ENCODE data around the gene BEAN1.

The BEAN1 gene

GRCh38 chr16:66469291-66469946, 42.3 kb downstream of the BEAN1 start:
- ATAC-seq (replicated peaks), result no peak
- H3K27ac Mint-ChIP-seq, result peak overlapping the region in 1 of 2 donors; percentile 25
- H3K4me1 Mint-ChIP-seq (ENCODE audit: low read depth in 2 of 2), result peaks cover 8 to 10% of the 10 kb centered on the region in 2 donors
- H3K27me3 Mint-ChIP-seq, result peaks cover 40 to 52% of the 10 kb centered on the region in 2 donors
- no peaks in the 10 kb centered on the region for H3K36me3 Mint-ChIP-seq (ENCODE audit: insufficient read depth)
- no peak for DNase-seq
- no peak overlapping the region for H3K4me3 Mint-ChIP-seq
- peaks cover 0 to 7% of the 10 kb centered on the region in 2 donors for H3K9me3 Mint-ChIP-seq

- Mint-ChIP-seq H3K4me1 (ENCODE audit: low read depth in 2 of 2) (peaks cover 15 to 16% of the 10 kb centered on the region in 2 donors), H3K4me3 (no peak overlapping the region), H3K27me3 (peaks cover 35 to 46% of the 10 kb centered on the region in 2 donors), H3K36me3 (ENCODE audit: insufficient read depth) (no peaks in the 10 kb centered on the region), H3K27ac (no peak overlapping the region), H3K9me3 (peaks cover 0 to 7% of the 10 kb centered on the region in 2 donors)
- no peak for ATAC-seq (replicated peaks)
- no peak for DNase-seq
Measured at GRCh38 chr16:66469947-66470546, 43.0 kb downstream of the BEAN1 start.

- Mint-ChIP-seq H3K36me3 (ENCODE audit: insufficient read depth) (no peaks in the 10 kb centered on the region), H3K27me3 (peaks cover 30 to 41% of the 10 kb centered on the region in 2 donors), H3K4me1 (ENCODE audit: low read depth in 2 of 2) (peaks cover 19 to 20% of the 10 kb centered on the region in 2 donors), H3K4me3 (no peak overlapping the region), H3K27ac (no peak overlapping the region), H3K9me3 (peaks cover 0 to 7% of the 10 kb centered on the region in 2 donors)
- ATAC-seq (replicated peaks) (no peak), DNase-seq (no peak)
Measured at GRCh38 chr16:66470556-66470955, 43.5 kb downstream of the BEAN1 start.

- peaks cover 24 to 34% of the 10 kb centered on the region in 2 donors for H3K27me3 Mint-ChIP-seq
- ATAC-seq (replicated peaks), result no peak
- H3K36me3 Mint-ChIP-seq (ENCODE audit: insufficient read depth), result no peaks in the 10 kb centered on the region
- no peak for DNase-seq
- peaks cover 0 to 4% of the 10 kb centered on the region in 2 donors for H3K9me3 Mint-ChIP-seq
- peaks cover 19 to 20% of the 10 kb centered on the region in 2 donors for H3K4me1 Mint-ChIP-seq (ENCODE audit: low read depth in 2 of 2)
- no peak overlapping the region for H3K4me3 Mint-ChIP-seq
- H3K27ac Mint-ChIP-seq, result no peak overlapping the region
Measured at GRCh38 chr16:66471264-66471663, 44.2 kb downstream of the BEAN1 start.

- DNase-seq, result no peak
- Mint-ChIP-seq H3K27me3 (peaks cover 20 to 28% of the 10 kb centered on the region in 2 donors), H3K4me1 (ENCODE audit: low read depth in 2 of 2) (peaks cover 19 to 20% of the 10 kb centered on the region in 2 donors), H3K27ac (no peak overlapping the region), H3K36me3 (ENCODE audit: insufficient read depth) (no peaks in the 10 kb centered on the region), H3K9me3 (no peaks in the 10 kb centered on the region), H3K4me3 (no peak overlapping the region)
- no peak for ATAC-seq (replicated peaks)
Measured at GRCh38 chr16:66471716-66472393, 44.8 kb downstream of the BEAN1 start.

GRCh38 chr16:66473051-66473571, 46.0 kb downstream of the BEAN1 start:
- no peak overlapping the region for H3K4me3 Mint-ChIP-seq
- peaks cover 8 to 16% of the 10 kb centered on the region in 2 donors for H3K27me3 Mint-ChIP-seq
- ATAC-seq (replicated peaks) (no peak), DNase-seq (no peak)
- peaks cover 3% of the 10 kb centered on the region for H3K36me3 Mint-ChIP-seq (ENCODE audit: insufficient read depth)
- no peaks in the 10 kb centered on the region for H3K9me3 Mint-ChIP-seq
- peaks cover 19 to 26% of the 10 kb centered on the region in 2 donors for H3K4me1 Mint-ChIP-seq (ENCODE audit: low read depth in 2 of 2)
- H3K27ac Mint-ChIP-seq, result no peak overlapping the region

- DNase-seq (no peak), ATAC-seq (replicated peaks) (no peak)
- Mint-ChIP-seq H3K36me3 (ENCODE audit: insufficient read depth) (peaks cover 3% of the 10 kb centered on the region), H3K9me3 (no peaks in the 10 kb centered on the region), H3K27me3 (peaks cover 3 to 8% of the 10 kb centered on the region in 2 donors), H3K4me3 (no peak overlapping the region), H3K4me1 (ENCODE audit: low read depth in 2 of 2) (peaks cover 24 to 31% of the 10 kb centered on the region in 2 donors), H3K27ac (peak overlapping the region; percentile 27 to 93)
Measured at GRCh38 chr16:66473654-66474519, 46.8 kb downstream of the BEAN1 start.

GRCh38 chr16:66474750-66475199, 47.7 kb downstream of the BEAN1 start:
- no peaks in the 10 kb centered on the region for H3K9me3 Mint-ChIP-seq
- H3K27me3 Mint-ChIP-seq, result no peaks in the 10 kb centered on the region
- DNase-seq (peak; percentile 50 to 55 (median 52)), ATAC-seq (replicated peaks) (peak; percentile 83)
- peak overlapping the region in 1 of 2 donors; percentile 47 for H3K4me3 Mint-ChIP-seq
- peak overlapping the region; percentile 27 to 93 for H3K27ac Mint-ChIP-seq
- peaks cover 3% of the 10 kb centered on the region for H3K36me3 Mint-ChIP-seq (ENCODE audit: insufficient read depth)
- peaks cover 26 to 27% of the 10 kb centered on the region in 2 donors for H3K4me1 Mint-ChIP-seq (ENCODE audit: low read depth in 2 of 2)

- H3K27me3 Mint-ChIP-seq, result no peaks in the 10 kb centered on the region
- DNase-seq, result no peak
- peaks cover 3% of the 10 kb centered on the region for H3K36me3 Mint-ChIP-seq (ENCODE audit: insufficient read depth)
- H3K9me3 Mint-ChIP-seq, result no peaks in the 10 kb centered on the region
- H3K27ac Mint-ChIP-seq, result peak overlapping the region; percentile 27 to 93
- peaks cover 26 to 27% of the 10 kb centered on the region in 2 donors for H3K4me1 Mint-ChIP-seq (ENCODE audit: low read depth in 2 of 2)
- ATAC-seq (replicated peaks), result no peak
- H3K4me3 Mint-ChIP-seq, result no peak overlapping the region
Measured at GRCh38 chr16:66475232-66475631, 48.1 kb downstream of the BEAN1 start.

GRCh38 chr16:66476328-66477027, 49.4 kb downstream of the BEAN1 start:
- H3K36me3 Mint-ChIP-seq (ENCODE audit: insufficient read depth), result peaks cover 3% of the 10 kb centered on the region
- no peak overlapping the region for H3K4me3 Mint-ChIP-seq
- H3K27ac Mint-ChIP-seq, result peak overlapping the region in 1 of 2 donors; percentile 19
- H3K9me3 Mint-ChIP-seq, result no peaks in the 10 kb centered on the region
- peaks cover 26 to 27% of the 10 kb centered on the region in 2 donors for H3K4me1 Mint-ChIP-seq (ENCODE audit: low read depth in 2 of 2)
- H3K27me3 Mint-ChIP-seq, result no peaks in the 10 kb centered on the region
- ATAC-seq (replicated peaks), result no peak
- peak in 2 of 3 experiments; percentile 23 to 24 for DNase-seq

- peak overlapping the region; percentile 19 to 27 for H3K27ac Mint-ChIP-seq
Measured at GRCh38 chr16:66477028-66477515, 50.0 kb downstream of the BEAN1 start.

More at GRCh38 chr16:66477028-66477515, 50.0 kb downstream of the BEAN1 start:
- Mint-ChIP-seq H3K9me3 (no peaks in the 10 kb centered on the region), H3K36me3 (ENCODE audit: insufficient read depth) (peaks cover 3% of the 10 kb centered on the region), H3K4me1 (ENCODE audit: low read depth in 2 of 2) (peaks cover 26 to 27% of the 10 kb centered on the region in 2 donors), H3K4me3 (no peak overlapping the region), H3K27me3 (no peaks in the 10 kb centered on the region)
- no peak for DNase-seq
- ATAC-seq (replicated peaks), result no peak
